Measurements from ENCODE around the gene LTBR. TPM values are rescaled to one million over a fixed set of nuclear protein-coding genes. Genes with fewer than 3 reads are reported as not detected.
A peak's percentile ranks its signal among the peaks of the same experiment; 100 is the strongest.

LTBR gene
- total RNA-seq, 1 donor from 2014 or later: 156 TPM

DNA sequence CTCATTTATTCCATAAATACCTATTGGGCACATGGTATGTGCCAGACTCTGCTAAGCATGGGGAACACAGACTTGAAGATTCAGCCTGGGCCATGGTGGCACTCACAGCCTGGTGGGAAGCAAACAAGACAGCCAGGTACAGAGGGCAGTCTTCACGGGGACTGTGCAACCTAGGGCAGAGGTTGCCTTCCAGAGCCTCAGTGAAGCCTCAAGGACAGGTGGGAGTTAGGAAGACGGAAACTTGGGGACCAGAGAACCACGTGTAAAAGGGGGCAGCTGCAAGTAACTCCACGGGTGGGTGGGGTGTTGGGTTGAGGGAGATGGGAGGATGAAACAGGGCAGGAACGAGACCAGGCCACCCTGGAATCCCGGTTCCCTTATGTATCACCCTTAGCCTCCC is 980 bp upstream of the LTBR start:
- Histone ChIP-seq H3K27me3 (no peaks in the 10 kb centered on the region), H3K27ac (peak overlapping the region; percentile 96), H3K4me1 (peaks cover 50% of the 10 kb centered on the region), H3K4me3 (peak overlapping the region; percentile 96), H3K9me3 (no peaks in the 10 kb centered on the region), H3K36me3 (peaks cover 19% of the 10 kb centered on the region)
- TF ChIP-seq, protein P1, sequence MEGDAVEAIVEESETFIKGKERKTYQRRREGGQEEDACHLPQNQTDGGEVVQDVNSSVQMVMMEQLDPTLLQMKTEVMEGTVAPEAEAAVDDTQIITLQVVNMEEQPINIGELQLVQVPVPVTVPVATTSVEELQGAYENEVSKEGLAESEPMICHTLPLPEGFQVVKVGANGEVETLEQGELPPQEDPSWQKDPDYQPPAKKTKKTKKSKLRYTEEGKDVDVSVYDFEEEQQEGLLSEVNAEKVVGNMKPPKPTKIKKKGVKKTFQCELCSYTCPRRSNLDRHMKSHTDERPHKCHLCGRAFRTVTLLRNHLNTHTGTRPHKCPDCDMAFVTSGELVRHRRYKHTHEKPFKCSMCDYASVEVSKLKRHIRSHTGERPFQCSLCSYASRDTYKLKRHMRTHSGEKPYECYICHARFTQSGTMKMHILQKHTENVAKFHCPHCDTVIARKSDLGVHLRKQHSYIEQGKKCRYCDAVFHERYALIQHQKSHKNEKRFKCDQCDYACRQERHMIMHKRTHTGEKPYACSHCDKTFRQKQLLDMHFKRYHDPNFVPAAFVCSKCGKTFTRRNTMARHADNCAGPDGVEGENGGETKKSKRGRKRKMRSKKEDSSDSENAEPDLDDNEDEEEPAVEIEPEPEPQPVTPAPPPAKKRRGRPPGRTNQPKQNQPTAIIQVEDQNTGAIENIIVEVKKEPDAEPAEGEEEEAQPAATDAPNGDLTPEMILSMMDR (IDR thresholded peaks at IDR 0.05): no peak
- ATAC-seq: no peak
- intact Hi-C loops (cut with DNase I): no loop called here
- no peak for DNase-seq

DNA sequence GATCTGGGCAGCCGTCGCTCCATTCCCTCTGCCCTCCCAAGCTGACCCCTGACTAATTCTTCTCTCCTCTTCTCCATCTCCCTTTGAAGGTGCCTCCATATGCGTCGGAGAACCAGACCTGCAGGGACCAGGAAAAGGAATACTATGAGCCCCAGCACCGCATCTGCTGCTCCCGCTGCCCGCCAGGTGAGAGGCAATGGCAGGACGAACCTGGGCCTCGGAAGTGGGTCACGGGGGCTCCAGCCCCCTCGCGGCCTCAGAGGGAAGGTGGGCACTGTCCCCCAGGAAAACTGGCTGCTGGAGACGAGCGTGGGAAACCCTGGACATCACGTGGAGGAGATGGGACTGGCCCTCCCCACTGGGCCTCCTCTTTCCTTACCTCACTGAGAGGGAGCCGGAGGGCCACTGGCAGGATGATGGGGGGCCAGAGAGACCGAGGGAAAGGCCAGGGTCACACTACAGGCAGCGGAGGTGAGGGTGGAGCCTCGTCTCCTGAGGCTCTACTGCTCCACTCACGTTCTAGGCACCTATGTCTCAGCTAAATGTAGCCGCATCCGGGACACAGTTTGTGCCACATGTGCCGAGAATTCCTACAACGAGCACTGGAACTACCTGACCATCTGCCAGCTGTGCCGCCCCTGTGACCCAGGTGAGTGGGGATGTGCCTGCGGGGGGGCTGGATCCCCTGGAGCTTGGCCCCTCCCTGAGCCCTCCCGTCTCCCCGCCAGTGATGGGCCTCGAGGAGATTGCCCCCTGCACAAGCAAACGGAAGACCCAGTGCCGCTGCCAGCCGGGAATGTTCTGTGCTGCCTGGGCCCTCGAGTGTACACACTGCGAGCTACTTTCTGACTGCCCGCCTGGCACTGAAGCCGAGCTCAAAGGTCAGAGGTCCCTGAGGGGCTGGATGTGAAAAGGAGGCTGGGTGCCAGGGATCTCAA is 806 bp downstream of the LTBR start:
- no peak for DNase-seq
- Histone ChIP-seq H3K36me3 (peaks cover 35% of the 10 kb centered on the region), H3K27me3 (no peaks in the 10 kb centered on the region), H3K9me3 (no peaks in the 10 kb centered on the region), H3K27ac (peak overlapping the region; percentile 96), H3K4me3 (peak overlapping the region; percentile 96), H3K4me1 (peaks cover 33% of the 10 kb centered on the region)
- TF ChIP-seq, protein P1 (IDR thresholded peaks at IDR 0.05): no peak
- intact Hi-C loops (cut with DNase I): no loop called here
- ATAC-seq: peak; percentile 3

DNA sequence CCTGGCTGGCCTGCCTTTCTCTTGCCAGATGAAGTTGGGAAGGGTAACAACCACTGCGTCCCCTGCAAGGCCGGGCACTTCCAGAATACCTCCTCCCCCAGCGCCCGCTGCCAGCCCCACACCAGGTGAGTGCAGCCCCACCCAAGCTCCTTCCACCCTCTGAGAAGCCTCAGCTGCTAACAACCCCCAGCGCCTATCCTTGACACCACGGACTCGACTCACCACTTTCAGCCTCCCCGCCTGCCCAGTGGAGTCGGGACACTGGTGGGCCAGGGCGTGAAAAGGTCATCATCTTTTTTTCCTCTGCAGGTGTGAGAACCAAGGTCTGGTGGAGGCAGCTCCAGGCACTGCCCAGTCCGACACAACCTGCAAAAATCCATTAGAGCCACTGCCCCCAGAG is 2.1 kb downstream of the LTBR start:
- intact Hi-C loops (cut with DNase I): no loop called here
- ATAC-seq: no peak
- no peaks in the 10 kb centered on the region for H3K9me3 ChIP-seq
- TF ChIP-seq, protein P1 (IDR thresholded peaks at IDR 0.05): no peak
- H3K4me1 ChIP-seq: peaks cover 22% of the 10 kb centered on the region
- no peak overlapping the region for H3K27ac ChIP-seq
- no peaks in the 10 kb centered on the region for H3K27me3 ChIP-seq
- peaks cover 48% of the 10 kb centered on the region for H3K36me3 ChIP-seq
- no peak for DNase-seq
- H3K4me3 ChIP-seq: no peak overlapping the region

DNA sequence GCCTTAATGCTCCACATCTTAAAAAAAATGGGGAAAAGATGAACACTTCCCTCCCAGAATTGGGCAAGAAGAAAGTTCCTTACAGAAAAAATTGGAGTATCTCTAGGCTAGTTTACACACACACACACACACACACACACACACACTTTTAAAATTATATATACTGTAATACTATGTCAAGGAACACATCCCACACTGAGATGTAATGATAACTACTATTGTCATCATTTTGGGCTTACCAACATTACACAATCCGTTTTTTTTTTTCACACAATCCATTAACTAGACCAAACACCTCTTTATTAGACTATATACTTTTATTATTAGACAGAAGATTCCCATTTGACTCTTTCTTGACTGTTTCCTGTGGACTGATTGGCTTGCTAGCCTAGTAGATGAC is 2.5 kb downstream of the LTBR start:
- no peak for ATAC-seq
- H3K36me3 ChIP-seq: peaks cover 52% of the 10 kb centered on the region
- no peak overlapping the region for H3K4me3 ChIP-seq
- H3K27me3 ChIP-seq: no peaks in the 10 kb centered on the region
- TF ChIP-seq, protein P1 (IDR thresholded peaks at IDR 0.05): no peak
- H3K9me3 ChIP-seq: no peaks in the 10 kb centered on the region
- peaks cover 22% of the 10 kb centered on the region for H3K4me1 ChIP-seq
- DNase-seq: no peak
- no peak overlapping the region for H3K27ac ChIP-seq
- intact Hi-C loops (cut with DNase I): no loop called here

DNA sequence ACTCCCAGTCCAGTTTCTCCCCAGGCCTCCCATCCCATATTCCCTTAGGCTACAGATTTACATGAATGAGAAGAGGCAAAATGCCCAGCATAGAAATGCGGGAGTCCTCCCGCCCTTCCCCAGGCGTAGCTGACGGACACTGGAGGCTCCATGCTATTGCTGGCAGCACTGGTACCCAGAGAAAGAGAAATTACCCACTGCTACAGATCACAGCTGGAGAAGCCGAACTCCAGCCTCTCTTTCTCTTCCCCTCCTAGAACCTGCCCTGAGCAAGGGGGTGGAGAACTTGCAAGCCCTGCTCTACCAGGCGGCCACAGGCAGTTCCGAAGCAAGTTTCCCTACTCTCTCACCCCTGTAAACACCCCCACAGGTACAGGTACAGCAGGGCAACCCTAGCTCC is 3.6 kb downstream of the LTBR start:
- Histone ChIP-seq H3K27me3 (no peaks in the 10 kb centered on the region), H3K4me1 (peaks cover 33% of the 10 kb centered on the region), H3K27ac (no peak overlapping the region), H3K9me3 (no peaks in the 10 kb centered on the region), H3K36me3 (peaks cover 56% of the 10 kb centered on the region), H3K4me3 (no peak overlapping the region)
- DNase-seq: no peak
- intact Hi-C loops (cut with DNase I): no loop called here
- TF ChIP-seq, protein P1 (IDR thresholded peaks at IDR 0.05): no peak
- no peak for ATAC-seq
